IPS DF 6.9 (cell line): Measurements from ENCODE around the gene IQSEC3.
A peak's percentile ranks its signal among the peaks of the same experiment; 100 is the strongest.
"Not testable (repeated sequence)": the region's sequence is repeated elsewhere in the genome, so short reads cannot be mapped to it uniquely, and the experiment has no call there.

Experiments used
- DNase-seq: peaks from one replicate; pipeline ENCODE4 v3.0.0-alpha.2; 2013; ENCODE audit warnings: low read depth, low spot score
- H3K27ac ChIP-seq: one replicate; pipeline ENCODE4 v1.5.1; 2013; ENCODE audit warnings: low read length, control low read depth
- H3K27me3 ChIP-seq: 2 replicates; pipeline ENCODE4 v1.6.1; 2013; ENCODE audit warnings: mild to moderate bottlenecking, low read length; ENCODE audit not compliant: control insufficient read depth, insufficient read depth
- H3K36me3 ChIP-seq: 2 replicates; pipeline ENCODE4 v1.6.1; 2013; ENCODE audit warnings: low read length; ENCODE audit not compliant: control insufficient read depth, insufficient read depth
- H3K4me1 ChIP-seq: 2 replicates; pipeline ENCODE4 v1.6.1; 2013; ENCODE audit warnings: low read length; ENCODE audit not compliant: control insufficient read depth, insufficient read depth
- H3K4me3 ChIP-seq: 2 replicates; pipeline ENCODE4 v1.5.1; 2013; ENCODE audit warnings: mild to moderate bottlenecking, low read length
- H3K9me3 ChIP-seq: 2 replicates; pipeline ENCODE4 v1.6.1; 2013; ENCODE audit warnings: low read length, inconsistent platforms; ENCODE audit not compliant: control insufficient read depth, insufficient read depth
- WGBS: extraction: QIAGEN DNeasy Blood & Tissue Kit; methylation state at CpG from one replicate; pipeline ENCODE4 v1.1.7; 2013; ENCODE audit warnings: mixed read lengths, missing lambda C conversion rate; ENCODE audit not compliant: insufficient read length, insufficient coverage; 5-methylcytosine and 5-hydroxymethylcytosine counted together

Gene IQSEC3

GRCh38 chr12:53735-54730 is 12.5 kb upstream of the IQSEC3 start:
- H3K4me1 ChIP-seq = no peaks in the 10 kb centered on the region
- H3K27me3 ChIP-seq = no peaks in the 10 kb centered on the region
- no peak overlapping the region for H3K27ac ChIP-seq
- no peaks in the 10 kb centered on the region for H3K36me3 ChIP-seq
- no CpG with 5 or more reads among the region's 4 CpGs for WGBS
- H3K9me3 ChIP-seq = peaks cover 3% of the 10 kb centered on the region
- DNase-seq = no peak
- no peak overlapping the region for H3K4me3 ChIP-seq

- Histone ChIP-seq H3K27ac (no peak overlapping the region), H3K4me3 (no peak overlapping the region), H3K9me3 (peaks cover 3% of the 10 kb centered on the region), H3K27me3 (no peaks in the 10 kb centered on the region), H3K36me3 (no peaks in the 10 kb centered on the region), H3K4me1 (no peaks in the 10 kb centered on the region)
- no peak for DNase-seq
- no CpG with 5 or more reads among the region's 13 CpGs for WGBS
Observed at GRCh38 chr12:54750-55535, 11.6 kb upstream of the IQSEC3 start.

- Histone ChIP-seq H3K36me3 (no peaks in the 10 kb centered on the region), H3K9me3 (peaks cover 3% of the 10 kb centered on the region), H3K27me3 (no peaks in the 10 kb centered on the region), H3K4me3 (no peak overlapping the region), H3K4me1 (no peaks in the 10 kb centered on the region), H3K27ac (no peak overlapping the region)
- WGBS = no CpG with 5 or more reads among the region's 7 CpGs
- no peak for DNase-seq
Observed at GRCh38 chr12:56683-57346, 9.8 kb upstream of the IQSEC3 start.

GRCh38 chr12:57539-57938 is 9.0 kb upstream of the IQSEC3 start:
- Histone ChIP-seq H3K36me3 (no peaks in the 10 kb centered on the region), H3K4me1 (no peaks in the 10 kb centered on the region), H3K27me3 (no peaks in the 10 kb centered on the region), H3K4me3 (no peak overlapping the region), H3K9me3 (peaks cover 3% of the 10 kb centered on the region), H3K27ac (no peak overlapping the region)
- WGBS = no CpG with 5 or more reads among the region's 7 CpGs
- no peak for DNase-seq

- no peak overlapping the region for H3K4me3 ChIP-seq
- no peaks in the 10 kb centered on the region for H3K4me1 ChIP-seq
- no peaks in the 10 kb centered on the region for H3K36me3 ChIP-seq
- H3K27me3 ChIP-seq = no peaks in the 10 kb centered on the region
- DNase-seq = no peak
- no peak overlapping the region for H3K27ac ChIP-seq
- peaks cover 3% of the 10 kb centered on the region for H3K9me3 ChIP-seq
Observed at GRCh38 chr12:58832-59231, 7.7 kb upstream of the IQSEC3 start.

GRCh38 chr12:61845-62244 is 4.7 kb upstream of the IQSEC3 start:
- not testable (repeated sequence) for H3K27ac ChIP-seq, H3K4me1 ChIP-seq, H3K27me3 ChIP-seq, H3K36me3 ChIP-seq, DNase-seq, H3K4me3 ChIP-seq, H3K9me3 ChIP-seq

GRCh38 chr12:65491-66063 is 990 bp upstream of the IQSEC3 start:
- H3K9me3 ChIP-seq, H3K36me3 ChIP-seq, H3K4me1 ChIP-seq, H3K27ac ChIP-seq, H3K4me3 ChIP-seq, DNase-seq, H3K27me3 ChIP-seq: not testable (repeated sequence)
- WGBS = no CpG with 5 or more reads among the region's 4 CpGs

GRCh38 chr12:66782-67504 is 376 bp downstream of the IQSEC3 start:
- WGBS = no CpG with 5 or more reads among the region's 66 CpGs
- not testable (repeated sequence) for H3K4me1 ChIP-seq, H3K27me3 ChIP-seq, DNase-seq, H3K9me3 ChIP-seq, H3K27ac ChIP-seq, H3K36me3 ChIP-seq
- H3K4me3 ChIP-seq = peak overlapping the region; percentile 31; the same call in 1 of the 2 replicates

- H3K27ac ChIP-seq, DNase-seq, H3K9me3 ChIP-seq, H3K36me3 ChIP-seq, H3K4me1 ChIP-seq, H3K4me3 ChIP-seq, H3K27me3 ChIP-seq: not testable (repeated sequence)
- WGBS = no CpG with 5 or more reads among the region's 6 CpGs
Observed at GRCh38 chr12:69677-70076, 3.1 kb downstream of the IQSEC3 start.

GRCh38 chr12:70541-70940 is 4.0 kb downstream of the IQSEC3 start:
- not testable (repeated sequence) for H3K9me3 ChIP-seq, H3K4me1 ChIP-seq, H3K4me3 ChIP-seq, DNase-seq, H3K27ac ChIP-seq, H3K27me3 ChIP-seq, H3K36me3 ChIP-seq
- WGBS = no CpG with 5 or more reads among the region's 2 CpGs
